Measurements from ENCODE around the gene DNPH1. TPM values are rescaled to one million over a fixed set of nuclear protein-coding genes. Genes with fewer than 3 reads are reported as not detected.

DNPH1 gene
- total and polyA plus RNA-seq, 2 of the 8 experiments (the other 6 are each of a cell fraction or from before 2014, with no cell fraction given) = 33.9 to 134 TPM

GRCh38 chr6:43261198-43261597, 31.9 kb upstream of the DNPH1 start:
- Histone ChIP-seq H3K4me1 (replicated peaks in 1 of 4; ENCODE audit: control insufficient read depth in 3 of 4, insufficient read depth in 4 of 4, low read length in 3 of 4) (no peaks in the 10 kb centered on the region), H3K14ac (ENCODE audit: insufficient read length) (no peak overlapping the region), H3K27ac (ENCODE audit: low read depth, low read length) (no peak overlapping the region), H2BK20ac (ENCODE audit: low read length) (no peak overlapping the region), H3K79me2 (ENCODE audit: control insufficient read depth in 1 of 2, insufficient read depth in 2 of 2, low read length in 2 of 2) (no peaks in the 10 kb centered on the region), H4K8ac (ENCODE audit: extremely low read depth, insufficient read depth, low read length) (no peak overlapping the region), H2AK5ac (ENCODE audit: low read depth, low read length) (no peak overlapping the region), H3K4ac (replicated peaks; ENCODE audit: insufficient read length, low read depth, low read length) (no peak overlapping the region), H3K9ac (replicated peaks in 1 of 4; ENCODE audit: extremely low read depth in 1 of 4, low read depth in 3 of 4, low read length in 3 of 4) (no peak overlapping the region), H2BK5ac (ENCODE audit: low read depth, low read length) (no peak overlapping the region), H3K36me3 (ENCODE audit: control insufficient read depth in 2 of 4, insufficient read depth in 4 of 4, low read length in 3 of 4) (no peaks in the 10 kb centered on the region), H2BK15ac (ENCODE audit: low read length) (no peak overlapping the region), H3K23ac (ENCODE audit: insufficient read length) (no peak overlapping the region), H3K9me3 (ENCODE audit: insufficient read depth in 2 of 2, low read depth in 1 of 2, low read length in 1 of 2) (no peaks in the 10 kb centered on the region), H4K20me1 (replicated peaks in 1 of 2; ENCODE audit: control insufficient read depth in 1 of 2, insufficient read depth in 2 of 2, low read length in 2 of 2) (peaks cover 0 to 2% of the 10 kb centered on the region in 2 experiments), H3K23me2 (ENCODE audit: low read depth, low read length) (no peaks in the 10 kb centered on the region), H3K4me2 (ENCODE audit: insufficient read depth in 1 of 2, low read depth in 2 of 2, low read length in 2 of 2) (no peak overlapping the region), H4K5ac (ENCODE audit: insufficient read length, low read depth, low read length) (no peak overlapping the region), H3K27me3 (replicated peaks in 1 of 4; ENCODE audit: control insufficient read depth in 3 of 4, extremely low read depth in 1 of 4, insufficient read depth in 3 of 4, low read length in 3 of 4) (no peaks in the 10 kb centered on the region), H3K79me1 (ENCODE audit: low read depth, low read length) (no peaks in the 10 kb centered on the region), H2AFZ (ENCODE audit: low read length) (no peak overlapping the region), H2BK12ac (ENCODE audit: low read depth, low read length) (no peak overlapping the region), H3K56ac (replicated peaks; ENCODE audit: insufficient read length, low read depth, low read length) (no peak overlapping the region), H3K4me3 (ENCODE audit: extremely low read depth in 1 of 4, insufficient read depth in 2 of 4, low read depth in 3 of 4, low read length in 4 of 4) (no peak overlapping the region), H3K18ac (ENCODE audit: extremely low read depth, low read length) (no peak overlapping the region), H2BK120ac (replicated peaks; ENCODE audit: low read depth, low read length) (no peak overlapping the region), H4K91ac (replicated peaks; ENCODE audit: insufficient read length, low read length) (no peak overlapping the region)
- DNase-seq (ENCODE audit: low read depth in 1 of 2, low spot score in 2 of 2) (no peak), FAIRE-seq (no peak)
- POLR2A ChIA-PET (ENCODE audit: partially characterized antibody) = no interaction called here
- CTCF ChIA-PET (ENCODE audit: partially characterized antibody) = interaction anchor here (1.6 to 9.4 kb wide), 7 partner anchors 8 to 245 kb away, joined by 4 to 78 read pairs (median 24); partner anchors contain the start of gene CRIP3
- 84% methylated on average over 5 of the region's 5 CpGs; no CpG with 5 or more reads in 1 of the 2 experiments for WGBS, 2 experiments (ENCODE audit: extremely low coverage in 1 of 2, insufficient coverage in 1 of 2, insufficient read length in 1 of 2, insufficient replicate concordance in 2 of 2, low coverage in 1 of 2, low lambda C conversion rate in 2 of 2, missing lambda C conversion rate in 1 of 2)
- TF ChIP-seq SP1 (IDR thresholded peaks at IDR 0.05; ENCODE audit: low read depth, low read length) (no peak), SIN3A (conservative IDR thresholded peaks at IDR 0.05 in 1 of 2, IDR thresholded peaks at IDR 0.05 in 1 of 2; ENCODE audit: low read depth in 1 of 2, low read length in 2 of 2) (no peak)
